ENCODE data around the gene KIRREL2.
"Not testable (repeated sequence)": the region's sequence is repeated elsewhere in the genome, so short reads cannot be mapped to it uniquely, and the experiment has no call there.

DNA sequence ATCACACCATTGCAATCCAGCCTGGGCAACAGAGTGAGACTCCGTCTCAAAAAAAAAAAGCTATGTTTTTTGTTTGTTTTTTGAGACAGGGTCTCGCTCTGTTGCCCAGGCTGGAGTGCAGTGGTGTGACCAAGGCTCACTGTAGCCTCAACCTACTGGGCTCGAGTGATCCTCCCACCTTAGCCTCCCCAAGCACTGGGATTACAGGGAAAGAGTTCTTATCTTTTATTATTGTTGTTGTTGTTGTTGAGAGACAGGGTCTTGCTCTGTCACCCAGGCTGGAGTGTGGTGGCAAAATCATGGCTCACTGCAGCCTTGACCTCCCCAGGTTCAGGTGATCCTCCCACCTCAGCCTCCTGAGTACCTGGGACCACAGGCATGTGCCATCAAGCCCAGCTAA lies 35.1 kb downstream of the KIRREL2 start:
- not testable (repeated sequence) for TF ChIP-seq POLR2A, EP300 (IDR thresholded peaks at IDR 0.05)
- TF ChIP-seq, protein P1, sequence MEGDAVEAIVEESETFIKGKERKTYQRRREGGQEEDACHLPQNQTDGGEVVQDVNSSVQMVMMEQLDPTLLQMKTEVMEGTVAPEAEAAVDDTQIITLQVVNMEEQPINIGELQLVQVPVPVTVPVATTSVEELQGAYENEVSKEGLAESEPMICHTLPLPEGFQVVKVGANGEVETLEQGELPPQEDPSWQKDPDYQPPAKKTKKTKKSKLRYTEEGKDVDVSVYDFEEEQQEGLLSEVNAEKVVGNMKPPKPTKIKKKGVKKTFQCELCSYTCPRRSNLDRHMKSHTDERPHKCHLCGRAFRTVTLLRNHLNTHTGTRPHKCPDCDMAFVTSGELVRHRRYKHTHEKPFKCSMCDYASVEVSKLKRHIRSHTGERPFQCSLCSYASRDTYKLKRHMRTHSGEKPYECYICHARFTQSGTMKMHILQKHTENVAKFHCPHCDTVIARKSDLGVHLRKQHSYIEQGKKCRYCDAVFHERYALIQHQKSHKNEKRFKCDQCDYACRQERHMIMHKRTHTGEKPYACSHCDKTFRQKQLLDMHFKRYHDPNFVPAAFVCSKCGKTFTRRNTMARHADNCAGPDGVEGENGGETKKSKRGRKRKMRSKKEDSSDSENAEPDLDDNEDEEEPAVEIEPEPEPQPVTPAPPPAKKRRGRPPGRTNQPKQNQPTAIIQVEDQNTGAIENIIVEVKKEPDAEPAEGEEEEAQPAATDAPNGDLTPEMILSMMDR (IDR thresholded peaks at IDR 0.05) = not testable (repeated sequence)
